ENCODE data around the gene LCP2.

Gene LCP2

GRCh38 chr5:170297589-170298462 lies at the start of gene LCP2:
Gene LCP2, minus strand, starts transcription at chr5:170297777. Its CDS starts 166 bp downstream, at chr5:170297611.
- DNase-seq = no peak

GRCh38 chr5:170347022-170347567 lies 49.5 kb upstream of the LCP2 start:
- no peak for DNase-seq

- no peak for DNase-seq
Observed at GRCh38 chr5:170345971-170346370, 48.4 kb upstream of the LCP2 start.

- no peak for DNase-seq
Observed at GRCh38 chr5:170343177-170343576, 45.6 kb upstream of the LCP2 start.

- DNase-seq = no peak
Observed at GRCh38 chr5:170342153-170342725, 44.7 kb upstream of the LCP2 start.

- DNase-seq = no peak
Observed at GRCh38 chr5:170341545-170341944, 44.0 kb upstream of the LCP2 start.

- no peak for DNase-seq
Observed at GRCh38 chr5:170339780-170340167, 42.2 kb upstream of the LCP2 start.

GRCh38 chr5:170338933-170339779 lies 41.6 kb upstream of the LCP2 start:
- DNase-seq = no peak

- DNase-seq = no peak
Observed at GRCh38 chr5:170338291-170338690, 40.7 kb upstream of the LCP2 start.

GRCh38 chr5:170337045-170337733 lies 39.6 kb upstream of the LCP2 start:
- DNase-seq = no peak

GRCh38 chr5:170336065-170336464 lies 38.5 kb upstream of the LCP2 start:
- no peak for DNase-seq

- DNase-seq = no peak
Observed at GRCh38 chr5:170334626-170335025, 37.0 kb upstream of the LCP2 start.

- no peak for DNase-seq
Observed at GRCh38 chr5:170333161-170333910, 35.8 kb upstream of the LCP2 start.

GRCh38 chr5:170332058-170332457 lies 34.5 kb upstream of the LCP2 start:
- DNase-seq = no peak

- DNase-seq = no peak
Observed at GRCh38 chr5:170330568-170331054, 33.0 kb upstream of the LCP2 start.

GRCh38 chr5:170329524-170329923 lies 31.9 kb upstream of the LCP2 start:
- DNase-seq = no peak

- DNase-seq = no peak
Observed at GRCh38 chr5:170327829-170328228, 30.3 kb upstream of the LCP2 start.

- DNase-seq = no peak
Observed at GRCh38 chr5:170327168-170327567, 29.6 kb upstream of the LCP2 start.

GRCh38 chr5:170319301-170319700 lies 21.7 kb upstream of the LCP2 start:
- no peak for DNase-seq

- DNase-seq = no peak
Observed at GRCh38 chr5:170317499-170317898, 19.9 kb upstream of the LCP2 start.

- no peak for DNase-seq
Observed at GRCh38 chr5:170316937-170317336, 19.4 kb upstream of the LCP2 start.

- DNase-seq = no peak
Observed at GRCh38 chr5:170315154-170315553, 17.6 kb upstream of the LCP2 start.

Data from SHP77 treated with DMSO at 0.1 percent for 48 hours (cell line).